Calu3 (cell line): Measurements from ENCODE around the gene HADHA. TPM values are rescaled to one million over a fixed set of nuclear protein-coding genes. Genes with fewer than 3 reads are reported as not detected.

Experiments used
- BruUV-seq: library from RNA; stranded (reverse); fragments of 400-500 nt; replicated peaks from 2 replicates; lab custom pipeline; 2021; lab: Mats Ljungman, UMichigan
- CTCF ChIA-PET: fragments of 300-600 bp; sonication (Branson Sonifier 250); formaldehyde crosslinking; loops from one replicate; lab custom pipeline; 2022; ENCODE audit warnings: antibody characterized with exemption; lab: Charles Lee
- DNase-seq: peaks from one replicate; pipeline ENCODE4 v3.0.0; 2022
- H3K27ac Mint-ChIP-seq: one replicate; pipeline ENCODE4 v1.8.0; 2022; ENCODE audit warnings: mixed read lengths; ENCODE audit not compliant: unreplicated experiment
- H3K27me3 Mint-ChIP-seq: one replicate; pipeline ENCODE4 v1.8.0; 2022; ENCODE audit warnings: mixed read lengths; ENCODE audit not compliant: unreplicated experiment
- H3K36me3 Mint-ChIP-seq: one replicate; pipeline ENCODE4 v1.8.0; 2022; ENCODE audit warnings: mild to moderate bottlenecking, moderate library complexity, mixed read lengths; ENCODE audit not compliant: insufficient read depth, unreplicated experiment
- H3K4me1 Mint-ChIP-seq: one replicate; pipeline ENCODE4 v1.8.0; 2022; ENCODE audit warnings: mild to moderate bottlenecking, low read depth, mixed read lengths; ENCODE audit not compliant: unreplicated experiment
- H3K4me3 Mint-ChIP-seq: one replicate; pipeline ENCODE4 v1.8.0; 2022; ENCODE audit warnings: mild to moderate bottlenecking, low read depth, moderate library complexity, mixed read lengths; ENCODE audit not compliant: unreplicated experiment
- H3K9me3 Mint-ChIP-seq: one replicate; pipeline ENCODE4 v1.8.0; 2022; ENCODE audit warnings: low read depth, mixed read lengths; ENCODE audit not compliant: unreplicated experiment
- intact Hi-C: fragments of 100-400 bp; cut with micrococcal nuclease; formaldehyde crosslinking; loops from one replicate; pipeline ENCODE4 v1.10.0; 2022; ENCODE audit not compliant: unreplicated experiment
- total RNA-seq: library from RNA; stranded (reverse); gene quantifications from 2 replicates; pipeline ENCODE4 v1.2.3, GENCODE V29; 2022
- TF ChIP-seq, protein P1 (sequence below): fragments of 200-600 bp; IDR thresholded peaks from one replicate; pipeline ENCODE4 v1.8.0; 2022; ENCODE audit warnings: antibody characterized with exemption; ENCODE audit not compliant: unreplicated experiment

The HADHA gene
- total RNA-seq, 1 experiment from 2014 or later = 127 TPM

DNA sequence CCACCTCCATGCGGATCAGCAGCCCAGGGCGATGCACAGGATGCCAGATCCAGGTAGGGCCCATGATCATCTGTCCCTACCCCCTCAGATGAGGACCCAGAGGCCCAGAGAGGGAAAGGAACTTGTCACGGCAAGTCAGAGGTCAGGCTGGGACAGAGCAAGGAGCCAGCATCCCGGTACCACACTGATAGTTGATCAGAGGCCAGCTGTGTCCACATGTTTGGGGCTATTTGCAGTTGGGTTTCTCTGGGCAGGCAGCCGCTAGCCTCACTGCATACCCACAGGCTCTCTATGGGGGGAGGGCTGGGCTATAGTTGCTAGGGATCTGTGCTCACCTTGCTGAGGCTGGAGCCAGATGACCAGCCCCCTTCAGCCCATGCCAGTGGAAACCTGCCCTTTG lies 62.0 kb downstream of the HADHA start:
- Mint-ChIP-seq H3K4me3 (no peak overlapping the region), H3K9me3 (no peaks in the 10 kb centered on the region), H3K27ac (no peak overlapping the region), H3K27me3 (peaks cover 52% of the 10 kb centered on the region), H3K4me1 (peaks cover 13% of the 10 kb centered on the region), H3K36me3 (peaks cover 5% of the 10 kb centered on the region)
- CTCF ChIA-PET = interaction anchor here (0.6 kb wide), 1 partner anchor 327 kb away, joined by 3 read pairs; no protein-coding TSS in a partner anchor
- BruUV-seq = no TSS peak
- intact Hi-C loops = no loop called here
- TF ChIP-seq, protein P1, sequence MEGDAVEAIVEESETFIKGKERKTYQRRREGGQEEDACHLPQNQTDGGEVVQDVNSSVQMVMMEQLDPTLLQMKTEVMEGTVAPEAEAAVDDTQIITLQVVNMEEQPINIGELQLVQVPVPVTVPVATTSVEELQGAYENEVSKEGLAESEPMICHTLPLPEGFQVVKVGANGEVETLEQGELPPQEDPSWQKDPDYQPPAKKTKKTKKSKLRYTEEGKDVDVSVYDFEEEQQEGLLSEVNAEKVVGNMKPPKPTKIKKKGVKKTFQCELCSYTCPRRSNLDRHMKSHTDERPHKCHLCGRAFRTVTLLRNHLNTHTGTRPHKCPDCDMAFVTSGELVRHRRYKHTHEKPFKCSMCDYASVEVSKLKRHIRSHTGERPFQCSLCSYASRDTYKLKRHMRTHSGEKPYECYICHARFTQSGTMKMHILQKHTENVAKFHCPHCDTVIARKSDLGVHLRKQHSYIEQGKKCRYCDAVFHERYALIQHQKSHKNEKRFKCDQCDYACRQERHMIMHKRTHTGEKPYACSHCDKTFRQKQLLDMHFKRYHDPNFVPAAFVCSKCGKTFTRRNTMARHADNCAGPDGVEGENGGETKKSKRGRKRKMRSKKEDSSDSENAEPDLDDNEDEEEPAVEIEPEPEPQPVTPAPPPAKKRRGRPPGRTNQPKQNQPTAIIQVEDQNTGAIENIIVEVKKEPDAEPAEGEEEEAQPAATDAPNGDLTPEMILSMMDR = no peak
- DNase-seq = no peak

DNA sequence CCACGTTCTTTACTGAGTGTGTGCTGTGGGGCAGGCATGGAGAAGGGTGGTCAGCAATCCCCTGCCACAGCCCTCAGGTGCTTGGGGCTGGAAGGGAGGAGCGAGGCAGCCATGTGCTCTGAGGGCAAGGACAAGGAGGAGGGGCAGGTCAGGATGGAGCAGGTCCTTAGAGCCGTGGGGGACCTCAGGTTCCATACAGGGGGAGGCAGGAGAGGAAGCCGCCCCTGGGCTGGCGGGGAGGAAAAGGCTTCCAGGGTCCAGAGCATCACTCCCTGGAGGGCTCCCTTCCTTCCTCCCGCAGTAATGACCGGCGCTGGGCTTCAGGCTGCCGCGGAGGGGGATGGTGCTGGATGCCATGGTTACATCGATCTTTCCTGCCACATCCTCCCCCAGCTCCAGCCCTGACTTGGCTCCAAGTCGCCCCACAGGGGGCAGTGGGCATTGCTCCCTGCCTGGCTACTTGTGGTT lies 65.0 kb downstream of the HADHA start:
- H3K27me3 Mint-ChIP-seq = peaks cover 46% of the 10 kb centered on the region
- CTCF ChIA-PET = no interaction called here
- no peak for DNase-seq
- H3K36me3 Mint-ChIP-seq = peaks cover 5% of the 10 kb centered on the region
- intact Hi-C loops = no loop called here
- H3K4me1 Mint-ChIP-seq = peaks cover 13% of the 10 kb centered on the region
- H3K9me3 Mint-ChIP-seq = no peaks in the 10 kb centered on the region
- no peak overlapping the region for H3K27ac Mint-ChIP-seq
- BruUV-seq = no TSS peak
- H3K4me3 Mint-ChIP-seq = peak overlapping the region; percentile 50
- TF ChIP-seq, protein P1 = no peak

DNA sequence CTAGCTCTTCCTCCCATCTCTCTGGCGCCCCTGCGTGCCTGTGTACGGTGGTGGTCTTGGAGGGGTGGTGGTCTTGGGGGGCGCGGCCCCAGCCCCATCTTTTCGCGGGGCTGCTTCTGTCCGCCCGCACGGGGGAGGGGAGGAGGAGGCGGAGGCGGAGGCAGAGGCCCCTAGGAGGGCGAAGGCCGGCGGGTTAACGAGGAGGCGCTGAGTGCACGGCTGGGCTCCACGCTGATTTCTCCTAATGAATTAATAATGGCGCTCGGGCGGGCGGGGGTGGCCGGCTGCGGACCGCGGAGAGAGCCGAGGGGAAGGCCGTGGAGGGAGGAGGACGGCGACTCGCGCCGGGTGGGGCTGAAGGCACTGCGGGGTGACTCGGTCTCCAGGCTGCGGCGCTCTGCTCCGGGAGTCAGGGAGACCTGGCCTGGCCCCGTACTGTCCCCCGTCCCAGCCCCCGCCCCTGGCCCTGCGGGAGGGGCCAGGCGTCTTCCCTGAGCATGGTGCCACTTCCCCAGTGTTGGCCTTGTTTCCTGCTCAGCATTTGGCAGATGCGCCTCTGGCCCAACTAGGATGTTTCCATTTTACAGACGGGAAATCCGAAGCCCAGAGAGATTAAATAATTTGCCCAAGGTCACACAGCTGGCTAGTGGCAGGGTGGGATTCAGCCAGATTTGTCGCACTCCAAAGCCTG lies 65.5 kb downstream of the HADHA start:
- H3K9me3 Mint-ChIP-seq = no peaks in the 10 kb centered on the region
- H3K4me3 Mint-ChIP-seq = peak overlapping the region; percentile 50
- CTCF ChIA-PET = no interaction called here
- TF ChIP-seq, protein P1 = no peak
- no peak overlapping the region for H3K27ac Mint-ChIP-seq
- BruUV-seq = no TSS peak
- H3K36me3 Mint-ChIP-seq = peaks cover 5% of the 10 kb centered on the region
- peaks cover 52% of the 10 kb centered on the region for H3K27me3 Mint-ChIP-seq
- intact Hi-C loops = no loop called here
- DNase-seq = no peak
- peaks cover 13% of the 10 kb centered on the region for H3K4me1 Mint-ChIP-seq

DNA sequence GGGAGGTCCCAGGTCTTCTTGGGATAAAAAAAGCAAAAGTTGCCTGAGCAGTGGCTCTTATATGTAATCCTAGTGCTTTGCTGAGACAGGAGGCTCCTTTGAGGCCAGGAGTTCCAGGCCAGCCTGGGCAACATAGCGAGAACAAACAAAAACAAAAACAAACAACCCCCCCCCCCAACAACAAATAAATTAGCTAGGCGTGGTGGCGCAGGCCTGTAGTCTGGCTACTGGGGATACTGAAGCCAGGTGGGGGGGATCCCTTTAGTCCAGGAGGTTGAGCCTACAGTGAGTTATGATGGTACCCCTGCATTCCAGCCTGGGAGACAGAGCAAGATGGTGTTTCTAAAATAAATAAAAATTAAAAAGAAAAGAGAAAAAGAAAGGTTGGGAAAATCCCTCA lies 66.2 kb downstream of the HADHA start:
- no peak for DNase-seq
- Mint-ChIP-seq H3K36me3 (peaks cover 5% of the 10 kb centered on the region), H3K9me3 (no peaks in the 10 kb centered on the region), H3K4me3 (peak overlapping the region; percentile 50), H3K27me3 (peaks cover 55% of the 10 kb centered on the region), H3K27ac (no peak overlapping the region), H3K4me1 (peaks cover 13% of the 10 kb centered on the region)
- no TSS peak for BruUV-seq
- TF ChIP-seq, protein P1 = no peak
- CTCF ChIA-PET = no interaction called here
- intact Hi-C loops = no loop called here
